GM12875 (cell line): Measurements from ENCODE around the gene PBX3.

ENCODE experiments used
- H3K4me3 ChIP-seq: one replicate; pipeline ENCODE4 v1.5.1; 2011; ENCODE audit warnings: low read depth, low read length, control low read depth
- CTCF ChIP-seq: IDR thresholded peaks from 2 replicates; pipeline ENCODE4 v1.5.1; 2011; ENCODE audit warnings: low read depth, mild to moderate bottlenecking, control low read depth, inconsistent platforms, low read length, moderate library complexity, borderline replicate concordance; ENCODE audit not compliant: insufficient read depth

Gene PBX3

GRCh38 chr9:125743682-125744428, 3.3 kb upstream of the PBX3 start:
- TF ChIP-seq CTCF: no peak
- H3K4me3 ChIP-seq: no peak overlapping the region

GRCh38 chr9:125744616-125745015, 2.6 kb upstream of the PBX3 start:
- H3K4me3 ChIP-seq: no peak overlapping the region
- TF ChIP-seq CTCF: no peak

DNA sequence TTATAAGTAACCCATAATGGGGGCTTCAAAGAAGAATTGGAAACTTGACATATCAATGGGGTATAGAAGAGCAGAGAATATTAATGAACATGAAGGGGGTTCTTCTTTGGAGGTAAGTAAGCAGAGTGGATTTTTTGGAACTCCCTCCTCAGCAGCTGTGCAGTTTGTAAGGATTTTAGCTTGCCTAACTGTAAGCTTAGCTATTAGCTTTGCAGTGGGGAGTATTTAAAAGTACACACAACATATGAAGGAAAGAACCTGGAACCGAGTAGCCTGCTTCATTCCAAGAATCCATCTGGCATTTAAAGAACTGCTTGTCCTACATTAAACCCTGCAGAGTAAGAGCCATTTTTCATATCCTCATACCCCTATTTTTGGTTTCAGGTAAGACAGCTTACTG, 2.2 kb upstream of the PBX3 start:
- H3K4me3 ChIP-seq: no peak overlapping the region
- TF ChIP-seq CTCF: no peak

DNA sequence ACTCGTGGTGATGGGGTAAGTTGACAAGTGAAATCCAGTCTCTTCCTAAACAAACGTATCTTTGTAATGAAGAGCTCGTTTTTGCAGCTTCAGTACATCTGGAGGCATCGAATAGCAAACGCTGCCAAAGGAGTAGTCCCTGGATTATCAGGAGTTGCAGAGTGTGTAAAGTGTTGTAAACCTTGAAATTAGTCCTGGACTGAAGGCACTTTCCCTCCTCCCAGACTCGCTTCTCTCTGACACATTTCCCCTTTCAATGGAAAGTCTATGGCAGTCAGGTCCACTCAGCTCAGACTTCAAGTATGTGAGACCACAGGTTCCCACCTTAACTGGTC, 1.5 kb upstream of the PBX3 start:
- peak overlapping the region; percentile 74 for H3K4me3 ChIP-seq
- no peak for TF ChIP-seq CTCF

GRCh38 chr9:125746017-125746773, 978 bp upstream of the PBX3 start:
- TF ChIP-seq CTCF: no peak

DNA sequence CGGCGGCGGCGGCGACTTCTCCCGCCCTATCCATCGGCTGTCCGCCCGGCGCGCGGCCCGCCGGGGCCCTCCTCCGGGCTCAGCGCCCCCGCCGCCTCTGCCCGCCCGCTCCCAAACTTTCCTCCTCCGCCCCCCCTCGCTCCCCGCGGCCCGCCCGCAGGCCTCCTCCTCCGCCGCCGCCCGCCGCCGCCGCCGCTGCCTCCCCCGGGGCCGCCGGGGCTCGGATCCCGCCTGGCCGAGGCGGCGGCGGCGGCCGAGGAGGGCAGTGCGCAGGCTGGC, 460 bp upstream of the PBX3 start:
- TF ChIP-seq CTCF: no peak
- peak overlapping the region; percentile 74 for H3K4me3 ChIP-seq

More at GRCh38 chr9:125746017-125746773, 978 bp upstream of the PBX3 start:
- H3K4me3 ChIP-seq: peak overlapping the region; percentile 74
